Myocyte (in vitro differentiated cells): ENCODE data around the gene LARP7. TPM values are rescaled to one million over a fixed set of nuclear protein-coding genes. Genes with fewer than 3 reads are reported as not detected.
"Not testable (repeated sequence)": the region's sequence is repeated elsewhere in the genome, so short reads cannot be mapped to it uniquely, and the experiment has no call there.

Experiments
- DNase-seq: peaks from one replicate; pipeline ENCODE4 v3.0.0-alpha.2; 2012; ENCODE audit warnings: low read depth
- polyA plus RNA-seq: library from polyadenylated mRNA; unstranded; fragments of >200 nt; gene quantifications from one replicate; pipeline ENCODE4 v1.2.1, GENCODE V29; 2012; ENCODE audit warnings: missing spikeins
- total RNA-seq: library from RNA; depleted of rRNA; stranded (reverse); fragments of >200 nt; gene quantifications from 2 replicates; pipeline ENCODE4 v1.2.3, GENCODE V29; 2014

Gene LARP7
- total RNA-seq, result 45.2 and 53.0 TPM in 2 replicates
- 17.5 TPM for polyA plus RNA-seq

DNA sequence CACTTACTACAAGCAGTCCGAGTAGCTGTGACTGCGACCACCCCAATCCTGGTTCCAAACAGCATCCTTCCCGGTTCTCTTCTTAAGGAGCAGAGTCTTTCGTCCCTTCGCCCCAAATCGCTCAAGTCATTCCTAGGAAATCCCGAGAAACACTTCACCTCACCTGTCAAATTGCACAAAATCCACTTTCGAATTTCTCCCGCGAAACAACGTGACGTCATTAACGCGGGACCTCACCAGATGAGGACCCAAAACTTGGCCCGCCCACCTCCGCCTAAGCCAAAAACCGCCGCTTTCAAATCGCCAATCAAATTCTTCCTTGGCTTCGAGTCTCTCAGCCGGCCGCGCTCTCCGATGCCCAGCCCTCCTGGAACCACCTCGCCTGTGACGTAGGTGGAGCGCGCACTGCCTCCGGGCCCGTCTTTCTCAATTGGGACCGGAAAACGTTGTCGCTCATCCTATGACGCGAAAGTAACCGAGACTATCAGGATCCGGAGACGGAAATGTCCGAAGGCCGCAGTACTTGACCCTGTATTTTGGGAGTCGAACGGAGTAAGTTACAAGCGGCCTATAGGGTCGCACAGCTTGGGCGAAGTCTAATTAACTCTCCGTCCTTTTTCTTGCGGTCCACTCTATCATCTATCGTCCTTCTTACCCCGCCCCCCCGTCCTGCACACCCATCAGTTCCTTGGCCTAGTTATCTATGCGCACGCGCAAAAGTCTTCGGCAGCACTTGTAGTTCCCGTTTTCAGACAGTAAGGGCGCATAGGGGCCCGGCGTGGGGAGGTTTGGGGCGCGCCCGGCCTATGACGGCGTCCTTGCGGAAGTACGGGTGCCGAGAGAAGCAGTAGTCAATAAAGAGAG lies at the start of gene LARP7, which contains the start of gene ZGRF1:
LARP7 (plus strand) TSS at position 456 of the 864 bp plus-strand sequence. CDS start 7,527 bp downstream, outside the sequence.
ZGRF1 (minus strand) TSS at position 222 of the 864 bp plus-strand sequence. CDS start 3,733 bp downstream, outside the sequence.
- DNase-seq, result peak; percentile 100

DNA sequence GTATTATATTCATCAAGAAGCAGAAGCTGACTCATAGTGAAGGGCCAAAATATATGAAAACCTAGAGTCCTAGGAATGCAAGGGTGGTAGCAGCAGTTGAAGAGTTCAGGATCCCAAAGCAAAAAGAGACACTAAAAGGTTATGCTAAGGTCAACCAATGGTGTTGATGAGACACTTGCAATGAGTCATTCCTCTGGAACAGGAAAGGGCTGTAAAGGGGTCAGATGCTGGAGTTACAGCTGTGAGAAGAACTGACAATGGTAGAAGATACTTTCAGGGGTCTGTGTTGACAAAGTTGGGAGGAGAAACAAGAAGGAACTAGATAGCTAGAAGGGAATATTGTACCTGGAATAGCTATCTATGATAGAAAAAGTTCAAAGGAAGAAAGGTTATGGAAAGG lies 47.7 kb upstream of the LARP7 start:
- peak; percentile 45 for DNase-seq

DNA sequence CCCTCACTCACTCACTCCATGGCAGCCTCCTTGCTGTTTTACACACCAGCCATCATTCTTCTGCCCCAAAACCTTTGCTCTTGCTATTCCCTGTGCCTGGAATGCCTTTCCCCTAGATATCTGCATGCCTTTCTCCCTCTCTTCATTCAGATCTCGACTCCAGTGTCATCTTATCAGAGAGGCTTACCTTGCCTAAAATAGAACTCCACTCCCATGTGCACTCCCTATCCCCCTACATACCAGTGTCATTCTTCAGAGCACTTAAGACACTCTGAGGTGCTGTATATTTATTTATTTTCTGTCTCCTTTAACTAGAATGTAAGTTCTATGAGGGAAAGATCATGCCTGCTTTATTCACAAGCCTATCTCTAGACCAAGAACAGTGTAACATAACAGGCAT lies 45.4 kb upstream of the LARP7 start:
- DNase-seq, result peak; percentile 38

DNA sequence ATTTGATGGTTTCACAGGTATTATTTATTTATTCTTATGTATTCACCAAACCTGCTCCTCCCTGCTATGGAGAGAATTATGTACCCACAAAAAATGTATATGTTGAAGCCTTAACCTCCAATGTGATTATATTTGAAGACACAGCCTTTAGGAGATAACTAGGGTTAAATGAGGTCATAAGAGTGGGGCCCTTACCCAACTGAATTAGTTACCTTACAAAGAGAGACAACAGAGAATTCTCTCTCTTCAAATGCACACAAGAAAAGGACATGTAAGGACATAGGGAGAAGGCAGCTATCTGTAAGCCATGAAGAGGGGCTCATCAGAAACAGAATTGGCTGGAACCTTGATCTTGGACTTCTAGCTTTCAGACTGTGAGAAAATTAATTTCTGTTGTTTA lies 44.2 kb upstream of the LARP7 start:
- DNase-seq, result no peak

DNA sequence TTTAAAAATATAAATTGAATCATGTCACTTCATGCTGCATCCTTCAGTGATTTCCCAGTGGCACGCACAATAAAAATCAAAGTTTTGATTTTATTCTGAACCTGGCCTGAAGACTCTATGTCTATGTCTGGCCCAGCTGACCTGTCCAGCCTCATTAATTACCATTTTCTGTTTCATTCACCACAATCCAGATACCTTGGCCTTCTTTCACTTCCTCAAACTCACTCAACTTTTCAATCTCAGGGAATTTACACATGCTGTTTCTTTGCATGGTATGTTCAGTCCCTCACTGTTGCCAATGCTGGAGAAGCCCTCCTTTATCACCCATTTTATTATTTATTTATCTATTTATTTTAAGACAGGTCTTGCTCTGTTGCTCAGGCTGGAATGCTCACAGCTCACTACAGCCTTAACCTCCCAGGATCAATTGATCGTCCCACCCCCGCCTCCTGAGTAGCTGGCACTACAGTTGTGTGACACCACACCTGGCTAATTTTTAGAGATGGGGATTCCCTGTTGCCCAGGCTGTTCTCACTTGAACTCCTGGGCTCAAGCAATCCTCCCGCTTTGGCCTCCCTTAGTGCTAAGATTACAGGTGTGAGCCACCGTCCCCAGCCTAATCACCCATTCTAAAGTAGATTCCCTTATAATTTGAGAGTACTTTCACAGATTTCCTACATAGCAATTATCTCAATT lies 43.4 kb upstream of the LARP7 start:
- DNase-seq, result no peak

DNA sequence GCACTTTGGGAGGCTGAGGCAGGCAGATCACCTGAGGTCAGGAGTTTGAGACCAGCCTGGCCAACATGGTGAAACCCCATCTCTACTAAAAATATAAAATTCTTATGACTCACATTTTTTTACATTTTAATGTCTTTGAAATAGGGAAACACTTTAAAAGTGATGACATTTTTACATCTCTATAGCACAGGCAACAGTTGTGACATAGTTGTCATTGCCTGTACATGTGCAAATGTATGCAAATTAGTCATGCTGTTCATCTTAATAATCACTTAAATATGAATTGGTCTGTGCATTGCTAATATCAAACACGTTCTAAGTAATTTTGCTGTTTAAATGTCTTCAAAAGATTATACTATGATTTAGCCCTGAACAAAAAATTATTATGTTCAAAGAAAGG lies 42.0 kb upstream of the LARP7 start:
- DNase-seq, result no peak

DNA sequence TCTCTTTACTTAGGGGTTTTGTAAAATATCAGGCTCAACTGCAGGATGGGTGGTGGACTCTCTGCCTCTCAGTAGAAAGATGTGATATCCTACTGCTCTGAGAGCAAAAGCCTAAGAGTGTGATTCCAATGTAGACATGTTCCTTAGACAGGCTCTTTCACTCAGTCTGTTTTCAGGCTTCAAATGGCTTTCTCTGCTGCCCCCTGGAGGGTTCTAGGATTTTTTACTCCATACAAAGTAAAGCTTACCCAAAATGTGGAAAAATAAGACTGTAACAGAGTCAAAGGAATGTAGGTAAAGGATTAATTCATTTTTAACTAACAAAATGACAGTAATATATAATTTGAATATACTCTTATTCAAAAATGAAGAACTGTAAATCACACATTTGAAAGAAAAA lies 32.4 kb upstream of the LARP7 start:
- peak; percentile 83 for DNase-seq

DNA sequence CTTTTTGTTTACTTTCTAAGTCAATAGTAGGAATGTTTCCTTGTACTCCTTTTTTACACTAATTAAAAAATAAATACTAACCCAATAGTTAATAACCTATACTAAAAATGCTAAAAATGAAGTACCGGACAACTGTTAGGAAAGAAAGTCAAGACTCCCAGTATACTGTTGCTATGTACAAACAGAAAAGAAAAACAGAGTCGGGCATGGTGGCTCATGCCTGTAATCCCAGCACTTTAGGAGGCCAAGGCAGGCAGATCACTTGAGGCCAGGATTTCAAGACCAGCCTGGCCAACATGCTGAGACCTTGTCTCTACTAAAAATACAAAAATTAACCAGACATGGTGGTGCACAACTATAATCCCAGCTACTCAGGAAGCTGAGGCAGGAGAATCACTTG lies 24.1 kb upstream of the LARP7 start:
- not testable (repeated sequence) for DNase-seq

DNA sequence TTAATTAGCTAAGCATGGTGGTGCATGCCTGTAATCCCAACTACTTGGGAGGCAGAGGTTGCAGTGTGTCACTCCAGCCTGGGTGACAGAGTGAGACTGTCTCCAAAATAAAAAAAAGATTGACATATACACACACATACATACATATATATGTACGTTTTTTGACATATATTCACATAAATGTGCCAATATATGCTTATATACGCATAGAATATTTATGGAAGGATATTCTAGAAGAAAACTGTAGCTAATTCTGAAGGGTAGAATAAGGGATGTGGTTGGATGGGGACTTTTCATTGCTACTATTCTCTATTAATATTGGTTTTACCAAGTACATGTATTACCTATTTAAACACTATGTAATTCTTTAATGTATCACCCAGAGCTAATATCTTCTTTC lies 20.0 kb upstream of the LARP7 start:
- no peak for DNase-seq

DNA sequence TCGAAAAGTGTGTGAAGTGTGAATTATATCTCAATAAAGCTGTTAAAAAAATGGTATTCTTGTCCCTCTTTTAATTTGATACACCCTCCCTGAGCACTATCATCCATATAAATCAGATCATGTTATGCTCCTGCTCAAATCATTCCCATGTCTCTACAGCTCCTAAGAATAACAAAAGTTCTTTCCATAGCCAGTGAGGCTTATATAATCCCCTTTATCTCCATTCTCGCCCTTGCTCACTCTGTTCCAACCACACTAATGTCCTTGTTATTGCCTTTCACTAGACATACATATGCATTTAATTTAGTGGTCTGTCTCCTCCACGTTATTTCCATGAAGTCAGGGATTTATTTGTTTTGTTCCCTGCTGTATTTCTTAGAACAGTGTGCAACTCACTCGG lies 10.7 kb upstream of the LARP7 start:
- DNase-seq, result no peak

DNA sequence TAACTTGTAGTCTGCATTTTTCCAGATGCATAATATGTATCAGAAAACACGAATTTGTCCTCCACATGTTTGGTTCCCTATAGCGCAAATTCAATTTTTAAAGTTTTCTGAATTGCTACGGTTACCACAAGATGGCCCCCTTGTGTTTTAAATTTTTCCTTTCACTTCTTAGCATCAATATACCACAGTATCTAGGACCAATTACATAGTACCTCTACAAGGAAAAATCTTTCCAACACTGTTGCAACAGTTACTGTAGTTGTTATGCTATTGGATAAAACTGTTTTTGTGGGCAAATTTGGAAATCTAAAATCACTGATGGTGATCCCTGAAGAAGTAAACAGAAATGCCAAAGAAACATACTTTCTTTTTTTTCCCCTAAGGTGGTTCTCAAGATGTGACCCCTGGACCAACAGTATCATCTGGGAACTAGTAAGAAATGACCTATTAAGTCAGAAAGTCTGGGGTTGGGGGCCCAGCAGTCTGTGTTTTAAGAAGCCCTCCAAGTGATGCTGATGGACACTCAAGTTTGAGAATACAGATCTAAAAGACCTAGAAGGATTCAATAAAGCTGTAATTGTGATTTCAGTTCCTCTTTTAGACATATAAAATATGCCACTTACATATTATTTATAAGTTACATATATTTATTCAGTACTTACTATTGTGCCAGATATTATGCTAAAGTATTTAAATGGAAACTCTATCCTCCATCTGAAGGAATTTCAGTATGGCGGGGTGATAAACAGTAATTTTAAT lies 3.3 kb upstream of the LARP7 start:
- peak; percentile 40 for DNase-seq

DNA sequence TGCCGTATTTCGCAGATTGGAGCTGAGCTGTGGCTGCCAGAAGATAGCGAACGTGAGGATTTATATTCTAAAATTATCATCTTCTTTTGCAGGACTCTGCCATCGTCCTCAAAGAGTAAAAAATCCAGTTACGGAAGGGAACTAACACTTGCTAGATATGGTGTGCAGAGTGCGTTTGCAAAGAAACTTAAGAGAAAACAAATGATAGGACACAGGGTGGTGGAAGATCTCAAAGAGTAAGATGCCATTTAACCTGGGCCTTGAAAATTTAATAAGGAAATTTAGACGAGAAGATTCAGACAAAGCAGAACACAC lies 566 bp downstream of the LARP7 start:
- no peak for DNase-seq

DNA sequence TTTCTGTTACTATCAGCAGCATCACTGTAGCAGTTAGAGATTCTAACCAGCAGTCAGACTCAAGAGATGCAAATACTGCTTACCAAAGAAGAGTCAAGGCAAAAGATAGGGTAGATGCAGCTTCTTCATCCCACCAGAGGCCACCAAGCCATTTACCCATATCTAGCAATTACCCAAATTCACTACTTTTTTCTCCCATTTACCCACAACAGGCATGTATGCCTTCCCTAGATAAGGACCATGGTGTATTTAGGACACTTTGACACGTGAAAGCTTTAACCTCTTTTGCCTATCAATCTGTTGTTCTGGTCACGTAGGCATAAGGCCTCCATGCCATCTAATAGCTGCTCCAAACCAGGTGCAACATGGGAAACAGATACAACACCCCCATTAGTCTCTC lies 5.6 kb downstream of the LARP7 start:
- no peak for DNase-seq

DNA sequence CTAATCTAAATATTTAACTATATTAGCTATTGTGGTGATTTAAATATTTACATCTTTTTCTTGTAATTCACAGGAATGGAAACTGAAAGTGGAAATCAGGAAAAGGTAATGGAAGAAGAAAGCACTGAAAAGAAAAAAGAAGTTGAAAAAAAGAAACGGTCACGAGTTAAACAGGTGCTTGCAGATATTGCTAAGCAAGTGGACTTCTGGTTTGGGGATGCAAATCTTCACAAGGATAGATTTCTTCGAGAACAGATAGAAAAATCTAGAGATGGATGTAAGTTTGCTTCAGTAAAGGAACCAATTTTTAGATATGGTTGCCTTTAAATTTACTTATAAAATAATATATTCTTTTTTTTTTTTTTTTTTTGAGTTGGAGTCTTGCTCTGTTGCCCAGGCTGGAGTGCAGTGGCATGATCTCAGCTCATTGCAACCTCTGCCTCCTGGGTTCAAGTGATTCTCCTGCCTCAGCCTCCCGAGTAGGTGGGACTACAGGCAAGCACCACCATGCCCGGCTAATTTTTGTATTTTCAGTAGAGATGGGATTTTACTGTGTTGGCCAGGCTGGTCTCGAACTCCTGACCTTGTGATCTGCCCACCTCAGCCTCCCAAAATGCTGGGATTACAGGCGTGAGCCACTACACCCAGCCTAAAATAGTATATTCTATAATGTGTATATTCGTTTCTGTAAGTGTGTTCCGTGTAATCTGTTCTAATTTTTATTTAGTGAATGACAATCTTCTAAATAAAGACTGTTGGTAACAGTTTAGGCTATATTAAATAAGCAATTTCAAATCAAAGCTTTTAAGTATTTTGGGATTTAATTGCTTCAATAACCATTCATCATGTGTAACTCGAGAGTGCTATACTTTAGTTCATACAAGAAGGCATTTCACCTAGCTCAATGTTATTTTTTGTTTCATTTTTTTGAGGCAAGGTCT lies 7.9 kb downstream of the LARP7 start:
- not testable (repeated sequence) for DNase-seq

DNA sequence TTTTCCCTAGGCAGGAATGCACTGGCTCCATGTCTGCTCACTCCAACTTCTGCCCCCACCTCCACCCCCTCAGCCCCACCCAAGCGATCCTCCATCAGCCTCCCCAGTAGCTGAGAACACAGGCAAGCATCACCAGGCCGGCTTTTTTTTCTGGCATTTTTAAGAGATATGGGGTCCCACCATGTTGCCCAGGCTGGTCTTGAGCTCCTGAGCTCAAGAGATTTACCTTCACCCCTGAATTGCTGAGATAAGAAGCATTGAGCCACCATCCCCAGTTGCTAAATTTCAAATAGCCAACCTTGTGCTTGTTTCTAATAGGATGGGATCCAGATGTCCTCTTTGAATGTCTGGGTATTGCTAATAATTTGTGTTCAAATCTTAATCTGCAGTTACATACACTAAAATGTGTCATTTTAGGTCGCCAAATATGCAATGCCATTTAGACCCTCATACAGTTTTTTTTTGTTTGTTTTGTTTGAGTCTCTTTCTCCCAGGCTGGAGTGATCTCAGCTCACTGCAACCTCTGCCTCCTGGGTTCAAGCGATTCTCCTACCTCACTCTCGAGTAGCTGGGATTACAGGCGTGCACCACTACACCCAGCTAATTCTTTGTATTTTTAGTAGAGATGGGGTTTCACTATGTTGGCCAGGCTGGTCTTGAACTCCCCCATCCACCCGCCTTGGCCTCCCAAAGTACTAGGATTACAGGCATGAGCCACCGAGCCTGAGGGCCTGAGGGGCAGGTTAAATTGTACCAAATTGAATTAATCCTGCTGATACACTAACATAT lies 8.8 kb downstream of the LARP7 start:
- no peak for DNase-seq

DNA sequence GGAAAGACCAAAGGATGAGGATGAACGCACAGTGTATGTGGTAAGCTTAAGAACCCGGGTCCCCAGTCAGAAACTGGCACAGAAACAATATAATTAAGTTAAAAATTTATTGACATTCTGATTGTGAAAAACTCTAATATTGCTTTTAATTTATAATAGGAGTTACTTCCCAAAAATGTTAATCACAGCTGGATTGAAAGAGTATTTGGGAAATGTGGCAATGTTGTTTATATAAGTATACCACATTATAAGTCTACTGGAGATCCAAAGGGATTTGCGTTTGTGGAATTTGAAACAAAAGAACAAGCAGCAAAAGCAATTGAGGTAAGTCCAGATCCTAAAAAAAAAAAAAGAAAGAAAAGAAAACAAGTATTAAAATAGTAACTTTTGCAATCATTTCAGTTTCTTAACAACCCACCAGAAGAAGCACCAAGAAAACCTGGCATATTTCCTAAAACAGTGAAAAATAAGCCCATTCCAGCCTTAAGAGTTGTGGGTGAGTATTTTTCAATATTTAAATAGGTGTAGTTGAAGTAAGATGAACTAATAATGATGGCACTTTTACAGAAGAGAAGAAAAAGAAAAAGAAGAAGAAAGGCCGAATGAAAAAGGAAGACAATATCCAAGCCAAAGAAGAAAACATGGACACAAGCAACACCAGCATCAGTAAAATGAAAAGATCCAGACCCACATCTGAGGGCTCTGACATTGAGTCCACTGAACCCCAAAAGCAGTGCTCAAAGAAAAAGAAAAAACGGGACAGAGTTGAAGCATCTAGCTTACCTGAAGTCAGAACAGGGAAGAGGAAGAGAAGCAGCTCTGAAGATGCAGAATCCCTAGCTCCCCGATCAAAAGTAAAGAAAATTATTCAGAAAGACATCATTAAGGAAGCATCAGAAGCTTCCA lies 9.9 kb downstream of the LARP7 start:
- DNase-seq, result no peak

DNA sequence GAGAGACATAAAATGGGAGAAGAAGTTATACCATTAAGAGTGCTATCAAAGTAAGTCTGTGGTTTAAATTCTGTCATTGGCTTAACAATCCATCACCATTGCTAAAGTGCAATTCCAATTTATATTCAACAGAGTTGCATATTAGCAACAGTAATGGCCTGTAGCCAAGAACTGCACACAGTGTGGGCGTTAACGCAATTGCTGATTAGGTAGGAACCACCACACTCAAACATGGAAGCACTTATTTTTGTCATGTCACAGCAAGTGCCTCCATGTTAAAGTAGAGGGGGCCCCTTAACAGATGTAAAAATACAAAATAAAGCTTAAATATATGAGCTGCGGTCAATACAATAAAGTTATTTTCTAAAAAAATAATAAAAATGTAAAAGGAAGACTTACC lies 10.8 kb downstream of the LARP7 start:
- no peak for DNase-seq

DNA sequence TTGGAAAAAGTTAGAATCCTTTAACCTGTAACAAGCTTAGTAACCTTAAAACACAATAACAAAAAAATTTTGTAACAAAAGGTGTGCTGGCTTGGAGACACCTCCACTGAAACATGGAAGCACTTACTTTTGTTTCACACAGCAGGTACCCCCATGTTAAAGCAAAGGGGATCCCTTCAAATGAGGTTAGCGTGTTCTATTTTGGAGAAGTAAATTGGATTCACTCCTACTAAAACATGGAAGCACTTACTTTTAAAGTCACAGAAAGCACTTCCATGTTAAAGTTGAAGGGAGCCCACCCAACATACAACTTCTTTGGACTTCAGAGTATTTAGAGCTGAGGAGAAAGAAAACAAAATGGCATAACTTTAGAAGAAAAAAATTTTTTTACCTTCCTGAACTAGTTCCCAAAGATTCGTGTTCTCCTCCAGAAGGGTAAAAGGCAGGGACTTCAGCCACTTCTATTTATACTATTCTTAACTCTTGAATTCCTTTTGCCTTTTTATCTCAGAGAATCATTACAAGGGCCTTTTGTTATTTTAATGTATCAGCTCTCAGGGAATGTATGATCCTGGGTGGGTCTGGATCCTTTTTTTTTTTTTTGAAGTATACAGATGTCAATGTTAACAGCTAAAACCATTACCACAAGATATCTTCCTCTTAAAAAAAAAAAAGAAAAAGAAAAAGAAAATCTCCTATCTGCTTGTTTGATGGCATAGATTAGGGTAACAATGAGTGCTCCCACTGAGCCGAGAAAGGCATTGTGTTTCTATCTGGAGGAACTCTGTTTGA lies 11.5 kb downstream of the LARP7 start:
- no peak for DNase-seq
